AG04450 (cell line): ENCODE data around the gene PPME1. TPM values are rescaled to one million over a fixed set of nuclear protein-coding genes. Genes with fewer than 3 reads are reported as not detected.

ENCODE experiments used
- CTCF ChIA-PET: fragments of 300-600, 350-600 bp; formaldehyde crosslinking; extraction: SDS; loops from one replicate; lab custom pipeline; 2022; ENCODE audit warnings: antibody characterized with exemption, inconsistent platforms; lab: Charles Lee
- POLR2A ChIA-PET: fragments of 350-600 bp; formaldehyde crosslinking; extraction: SDS; loops from one replicate; lab custom pipeline; 2021; ENCODE audit warnings: antibody characterized with exemption, inconsistent platforms; lab: Yijun Ruan, JAX
- DNase-seq: peaks from one replicate; pipeline ENCODE4 v3.0.0-alpha.2; 2011; ENCODE audit warnings: low read depth, low spot score
- H3K27ac ChIP-seq: one replicate; pipeline ENCODE4 v1.5.1; 2012; ENCODE audit warnings: low read depth, low read length, control low read depth
- H3K27me3 ChIP-seq: one replicate; pipeline ENCODE4 v1.6.0; 2012; ENCODE audit warnings: low read length; ENCODE audit not compliant: control insufficient read depth, insufficient read depth
- H3K4me3 ChIP-seq: 2 replicates; pipeline ENCODE4 v1.5.1; 2011; ENCODE audit warnings: mild to moderate bottlenecking, low read depth, low read length, control low read depth
- H3K9me3 ChIP-seq: 2 replicates; pipeline ENCODE4 v1.5.1; 2012; ENCODE audit warnings: low read length; ENCODE audit not compliant: control insufficient read depth, insufficient read depth
- CTCF ChIP-seq: IDR thresholded peaks from 2 replicates; pipeline ENCODE4 v1.5.1; 2011; ENCODE audit warnings: low read depth, low read length, control low read depth, inconsistent platforms
- polyA plus RNA-seq: library from polyadenylated mRNA; depleted of rRNA; stranded (reverse); fragments of >200 nt; gene quantifications from 2 replicates; pipeline ENCODE4 v1.2.3, GENCODE V29; 2011

PPME1 gene
- polyA plus RNA-seq, 1 experiment = 59.6 TPM

GRCh38 chr11:74159642-74160041, 11.4 kb upstream of the PPME1 start:
- H3K27me3 ChIP-seq = no peaks in the 10 kb centered on the region
- POLR2A ChIA-PET = no interaction called here
- DNase-seq = no peak
- no peak for TF ChIP-seq CTCF
- no peak overlapping the region for H3K4me3 ChIP-seq
- CTCF ChIA-PET = no interaction called here
- H3K9me3 ChIP-seq = no peaks in the 10 kb centered on the region
- H3K27ac ChIP-seq = no peak overlapping the region

GRCh38 chr11:74162681-74163467, 8.2 kb upstream of the PPME1 start:
- Histone ChIP-seq H3K27ac (no peak overlapping the region), H3K9me3 (no peaks in the 10 kb centered on the region), H3K27me3 (no peaks in the 10 kb centered on the region), H3K4me3 (no peak overlapping the region)
- ChIA-PET POLR2A (no interaction called here), CTCF (interaction anchor here (0.9 kb wide), 1 partner anchor 8 kb away, joined by 4 read pairs; the partner anchor contains the start of genes C2CD3 and PPME1)
- no peak for TF ChIP-seq CTCF
- DNase-seq = no peak

GRCh38 chr11:74168838-74169237, 2.3 kb upstream of the PPME1 start:
- H3K27ac ChIP-seq = no peak overlapping the region
- H3K27me3 ChIP-seq = no peaks in the 10 kb centered on the region
- DNase-seq = no peak
- CTCF ChIA-PET = no interaction called here
- no peak for TF ChIP-seq CTCF
- H3K4me3 ChIP-seq = no peak overlapping the region
- no peaks in the 10 kb centered on the region for H3K9me3 ChIP-seq
- POLR2A ChIA-PET = no interaction called here

GRCh38 chr11:74169738-74170458, 1.2 kb upstream of the PPME1 start:
- no peak for TF ChIP-seq CTCF
- ChIA-PET POLR2A (interaction anchor here (0.6 to 1.6 kb wide), 7 partner anchors 20 to 423 kb away, joined by 3 to 6 read pairs (median 4); partner anchors contain the start of genes MRPL48 and POLD3), CTCF (interaction anchor here (0.6 to 1.8 kb wide), 6 partner anchors 20 to 134 kb away, joined by 3 to 11 read pairs (median 4); no protein-coding TSS in a partner anchor)
- H3K27ac ChIP-seq = no peak overlapping the region
- no peak for DNase-seq
- no peaks in the 10 kb centered on the region for H3K9me3 ChIP-seq
- H3K4me3 ChIP-seq = peak overlapping the region; percentile 83
- H3K27me3 ChIP-seq = no peaks in the 10 kb centered on the region
